A673 (cell line): ENCODE results near the gene ADAMTS6.

Experiments used
- CTCF ChIP-seq: fragments of 300-800, 200-600 bp; sonication (generic); conservative IDR thresholded peaks from 2 replicates; pipeline ENCODE4 v1.5.1; 2017; ENCODE audit warnings: low read depth, mild to moderate bottlenecking, antibody characterized with exemption, low read length, moderate library complexity, mixed read lengths
- EZH2 ChIP-seq: fragments of 200-600 bp; sonication (generic); IDR thresholded peaks from 2 replicates; pipeline ENCODE4 v1.6.1; 2017; ENCODE audit warnings: borderline replicate concordance, low read depth, mild to moderate bottlenecking, mixed read lengths, antibody characterized with exemption, low read length; ENCODE audit not compliant: poor library complexity, severe bottlenecking

DNA sequence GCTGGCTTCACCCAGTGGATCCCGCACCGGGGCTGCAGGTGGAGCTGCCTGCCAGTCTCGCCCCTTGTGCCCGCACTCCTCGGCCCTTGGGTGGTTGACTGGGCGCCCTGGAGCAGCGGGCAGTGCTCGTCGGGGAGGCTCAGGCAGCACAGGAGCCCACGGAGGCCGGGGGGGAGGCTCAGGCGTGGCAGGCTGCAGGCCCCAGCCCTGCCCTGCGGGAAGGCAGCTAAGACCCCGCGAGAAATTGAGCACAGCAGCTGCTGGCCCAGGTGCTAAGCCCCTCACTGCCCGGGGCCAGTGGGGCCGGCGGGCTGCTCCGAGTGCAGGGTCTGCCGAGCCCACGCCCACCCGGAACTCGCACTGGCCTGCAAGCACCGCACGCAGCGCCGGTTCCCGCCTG, 3.7 kb upstream of the ADAMTS6 start:
- no peak for TF ChIP-seq CTCF
- TF ChIP-seq EZH2 = no peak
